Left lung (tissue), 10 donors: ENCODE data around the gene VMAC. TPM values are rescaled to one million over a fixed set of nuclear protein-coding genes. Genes with fewer than 3 reads are reported as not detected.

Source experiments
- ATAC-seq: fragments of 200-7000 bp; cut with Tn5 transposase; one replicate; pipeline ENCODE4 v1.9.1; 2020; ENCODE audit warnings: moderate library complexity
- DNase-seq, 4 donors: peaks; one replicate each; pipeline ENCODE4 v3.0.0-alpha.2; 2013 to 2020
- H3K27ac ChIP-seq, 2 donors: fragments of 200-600 bp; sonication (generic) in 1 of 2; one replicate each; pipeline versions ENCODE4 v1.5.0 to v1.8.0; 2020 to 2021
- H3K27me3 ChIP-seq, 2 donors: fragments of 200-600 bp; sonication (generic) in 1 of 2; one replicate each; pipeline versions ENCODE4 v1.5.0 to v1.8.0; 2020 to 2021
- H3K36me3 ChIP-seq, 2 donors: fragments of 200-600 bp; sonication (generic) in 1 of 2; one replicate each; pipeline versions ENCODE4 v1.5.0 to v1.8.0; 2020 to 2021
- H3K4me1 ChIP-seq, 2 donors: fragments of 200-600 bp; one replicate each; pipeline ENCODE4 v1.8.0; 2021
- H3K4me3 ChIP-seq, 2 donors: fragments of 200-600 bp; sonication (generic) in 1 of 2; one replicate each; pipeline versions ENCODE4 v1.5.0 to v1.8.0; 2020 to 2021; ENCODE audit warnings: mild to moderate bottlenecking in 1 of 2
- H3K9me3 ChIP-seq, 2 donors: fragments of 200-600 bp; sonication (generic) in 1 of 2; one replicate each; pipeline versions ENCODE4 v1.5.0 to v1.8.0; 2020 to 2021
- intact Hi-C, 2 donors: fragments of 100-400 bp; cut with DNase I; formaldehyde crosslinking; loops; one replicate each; pipeline versions ENCODE4 v1.11.2 to v1.14.2; 2022
- polyA plus RNA-seq, 6 donors: library from polyadenylated mRNA; unstranded; fragments of 120-200 nt; gene quantifications; one replicate each; pipeline ENCODE4 v1.2.1, GENCODE V29; 2013; ENCODE audit not compliant: insufficient read length in 6 of 6
- total RNA-seq, 2 donors: library from RNA; stranded (reverse); fragmentation: NEBNext Ultra II Directional; extraction: Animal tissue kit (Norgen Biotek cat#: 25700); gene quantifications; one replicate each; pipeline ENCODE4 v1.2.1, GENCODE V29; 2021
- TF ChIP-seq, protein P1 (sequence below), 2 donors: fragments of 200-600 bp; sonication (generic) in 1 of 2; IDR thresholded peaks; one replicate each; pipeline versions ENCODE4 v1.5.0 to v1.8.0; 2021; ENCODE audit warnings: antibody characterized with exemption in 2 of 2
- donor health status: DM: no; HTN: yes; CAD: no.
- donor health status: DM: no; HTN: no; CAD: no.

The VMAC gene
- total and polyA plus RNA-seq, 8 donors: 5.0 to 10.4 (median 8.5) TPM

DNA sequence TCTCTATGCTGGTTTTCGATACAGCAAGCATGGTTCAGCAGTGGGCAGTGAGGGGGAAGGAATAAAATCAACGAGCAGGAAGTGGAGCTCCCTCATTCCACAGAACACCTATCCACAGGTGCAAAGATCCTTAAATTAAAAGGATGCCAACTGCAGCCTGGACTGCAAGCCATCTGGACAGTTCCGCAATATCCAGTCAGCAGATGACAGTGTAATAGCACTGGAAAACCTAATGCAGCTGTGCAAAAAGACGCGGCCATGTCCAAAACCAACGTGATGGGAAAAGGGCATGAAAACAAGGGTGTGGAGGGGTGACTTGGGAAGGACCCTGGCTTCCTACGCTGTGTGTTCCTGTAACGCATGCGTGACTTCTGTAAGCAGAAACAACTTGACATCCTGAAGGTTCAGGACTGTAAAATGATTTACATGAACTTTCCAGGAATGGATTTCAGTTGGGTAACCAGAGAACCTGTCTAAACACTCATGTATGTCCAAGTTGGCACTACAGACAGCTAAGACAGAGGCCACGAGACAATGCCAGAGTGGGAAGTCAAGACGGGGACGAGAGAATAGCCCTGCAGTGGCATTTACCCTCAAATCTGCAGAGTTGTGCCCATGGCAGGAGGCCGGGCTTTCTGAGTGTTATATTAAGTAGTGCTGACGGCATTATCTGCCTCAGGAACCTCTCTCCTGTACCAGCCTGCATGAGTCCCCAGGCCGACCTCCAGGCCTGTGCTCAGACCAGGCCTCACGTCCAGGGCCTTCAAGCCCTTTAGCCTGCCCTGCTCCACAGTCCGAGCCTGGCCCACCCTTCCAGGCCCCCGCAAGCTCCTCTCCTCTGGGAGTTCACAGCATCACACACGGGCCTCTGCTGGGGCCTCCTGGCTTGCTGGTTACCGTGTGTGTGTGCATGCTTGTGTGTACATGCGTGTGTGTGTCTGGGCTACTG lies 35.9 kb downstream of the VMAC start:
- peaks cover 3 to 7% of the 10 kb centered on the region in 2 donors for H3K4me1 ChIP-seq
- DNase-seq (peak in 1 of 4 donors; percentile 40), ATAC-seq (no peak)
- peaks cover 0 to 59% of the 10 kb centered on the region in 2 donors for H3K36me3 ChIP-seq
- no peaks in the 10 kb centered on the region for H3K9me3 ChIP-seq
- H3K27me3 ChIP-seq: no peaks in the 10 kb centered on the region
- intact Hi-C loops: no loop called here
- no peak overlapping the region for H3K27ac ChIP-seq
- TF ChIP-seq, protein P1, sequence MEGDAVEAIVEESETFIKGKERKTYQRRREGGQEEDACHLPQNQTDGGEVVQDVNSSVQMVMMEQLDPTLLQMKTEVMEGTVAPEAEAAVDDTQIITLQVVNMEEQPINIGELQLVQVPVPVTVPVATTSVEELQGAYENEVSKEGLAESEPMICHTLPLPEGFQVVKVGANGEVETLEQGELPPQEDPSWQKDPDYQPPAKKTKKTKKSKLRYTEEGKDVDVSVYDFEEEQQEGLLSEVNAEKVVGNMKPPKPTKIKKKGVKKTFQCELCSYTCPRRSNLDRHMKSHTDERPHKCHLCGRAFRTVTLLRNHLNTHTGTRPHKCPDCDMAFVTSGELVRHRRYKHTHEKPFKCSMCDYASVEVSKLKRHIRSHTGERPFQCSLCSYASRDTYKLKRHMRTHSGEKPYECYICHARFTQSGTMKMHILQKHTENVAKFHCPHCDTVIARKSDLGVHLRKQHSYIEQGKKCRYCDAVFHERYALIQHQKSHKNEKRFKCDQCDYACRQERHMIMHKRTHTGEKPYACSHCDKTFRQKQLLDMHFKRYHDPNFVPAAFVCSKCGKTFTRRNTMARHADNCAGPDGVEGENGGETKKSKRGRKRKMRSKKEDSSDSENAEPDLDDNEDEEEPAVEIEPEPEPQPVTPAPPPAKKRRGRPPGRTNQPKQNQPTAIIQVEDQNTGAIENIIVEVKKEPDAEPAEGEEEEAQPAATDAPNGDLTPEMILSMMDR (IDR thresholded peaks at IDR 0.05): no peak
- no peak overlapping the region for H3K4me3 ChIP-seq

DNA sequence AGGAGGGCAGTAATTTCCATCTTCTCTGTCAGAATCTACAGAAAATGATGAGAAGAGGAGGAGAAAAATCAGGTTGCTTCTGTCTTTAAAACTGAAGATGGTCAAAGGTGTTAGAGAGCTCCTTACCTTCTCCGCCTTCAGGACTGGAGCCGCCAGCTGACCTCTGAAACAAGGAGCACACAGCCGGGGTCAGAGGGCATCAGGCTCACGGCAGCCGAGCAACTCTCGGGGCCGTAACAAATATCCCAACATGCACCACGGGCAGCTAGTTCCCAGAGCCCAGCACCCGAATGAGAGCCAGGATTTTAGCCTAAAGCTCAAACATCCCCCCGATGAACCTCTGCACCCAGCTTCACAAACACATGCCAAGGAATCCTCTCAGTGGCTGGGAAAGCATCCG lies 37.0 kb downstream of the VMAC start:
- H3K27ac ChIP-seq: no peak overlapping the region
- no peaks in the 10 kb centered on the region for H3K9me3 ChIP-seq
- no peaks in the 10 kb centered on the region for H3K27me3 ChIP-seq
- ATAC-seq: no peak
- no peak overlapping the region for H3K4me3 ChIP-seq
- peak in 1 of 4 donors; percentile 28 for DNase-seq
- intact Hi-C loops: no loop called here
- TF ChIP-seq, protein P1 (IDR thresholded peaks at IDR 0.05): no peak
- H3K36me3 ChIP-seq: peaks cover 0 to 47% of the 10 kb centered on the region in 2 donors
- H3K4me1 ChIP-seq: peaks cover under 1 to 14% of the 10 kb centered on the region in 2 donors

DNA sequence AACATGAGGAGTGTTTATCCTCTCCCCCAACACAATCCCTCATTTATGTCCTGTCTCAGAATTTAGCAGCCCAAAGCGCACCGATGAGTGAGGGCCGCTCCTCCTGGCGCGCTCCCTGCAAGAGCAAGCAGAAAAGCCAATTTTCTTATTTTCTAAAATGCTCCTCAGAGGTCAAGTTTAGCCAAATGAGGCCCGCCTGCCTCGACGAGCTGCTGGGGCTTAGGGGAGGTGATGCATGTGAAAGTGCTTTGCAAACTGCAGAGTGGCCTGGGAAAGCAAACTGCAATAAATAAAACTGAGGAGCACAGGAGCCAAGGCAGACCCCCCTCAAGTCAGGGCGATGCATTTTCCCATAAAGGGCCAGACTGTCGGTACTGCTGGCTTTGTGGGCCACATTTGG lies 38.4 kb downstream of the VMAC start:
- H3K27me3 ChIP-seq: no peaks in the 10 kb centered on the region
- no peak overlapping the region for H3K4me3 ChIP-seq
- TF ChIP-seq, protein P1 (IDR thresholded peaks at IDR 0.05): no peak
- peaks cover 9 to 27% of the 10 kb centered on the region in 2 donors for H3K4me1 ChIP-seq
- H3K9me3 ChIP-seq: no peaks in the 10 kb centered on the region
- no peak overlapping the region for H3K27ac ChIP-seq
- no peak for ATAC-seq
- peak in 1 of 4 donors; percentile 39 for DNase-seq
- intact Hi-C loops: no loop called here
- H3K36me3 ChIP-seq: peaks cover 0 to 36% of the 10 kb centered on the region in 2 donors

DNA sequence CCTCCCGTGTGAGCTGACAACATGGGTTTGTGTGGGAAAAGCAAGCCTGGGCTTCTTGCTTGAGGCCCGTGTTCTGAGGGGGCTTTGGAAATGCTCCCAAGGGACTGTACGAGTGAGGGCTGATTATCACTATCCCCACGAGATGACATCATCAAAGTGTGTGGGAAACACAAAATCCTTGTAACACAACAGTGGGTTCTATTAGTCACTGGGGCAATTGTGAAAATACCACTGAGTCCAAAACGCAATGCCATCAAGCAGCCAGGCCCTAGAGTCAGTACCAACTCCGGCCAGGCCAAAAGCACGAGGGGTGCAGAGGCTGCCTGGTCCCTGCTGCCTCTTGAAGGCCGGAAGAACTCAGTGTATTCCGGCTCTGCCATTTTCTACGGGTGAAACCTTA lies 39.0 kb downstream of the VMAC start:
- Histone ChIP-seq H3K4me1 (peaks cover 12 to 33% of the 10 kb centered on the region in 2 donors), H3K4me3 (no peak overlapping the region), H3K27ac (no peak overlapping the region), H3K27me3 (no peaks in the 10 kb centered on the region), H3K36me3 (peaks cover 0 to 30% of the 10 kb centered on the region in 2 donors), H3K9me3 (no peaks in the 10 kb centered on the region)
- DNase-seq (no peak), ATAC-seq (no peak)
- TF ChIP-seq, protein P1 (IDR thresholded peaks at IDR 0.05): no peak
- intact Hi-C loops: no loop called here

DNA sequence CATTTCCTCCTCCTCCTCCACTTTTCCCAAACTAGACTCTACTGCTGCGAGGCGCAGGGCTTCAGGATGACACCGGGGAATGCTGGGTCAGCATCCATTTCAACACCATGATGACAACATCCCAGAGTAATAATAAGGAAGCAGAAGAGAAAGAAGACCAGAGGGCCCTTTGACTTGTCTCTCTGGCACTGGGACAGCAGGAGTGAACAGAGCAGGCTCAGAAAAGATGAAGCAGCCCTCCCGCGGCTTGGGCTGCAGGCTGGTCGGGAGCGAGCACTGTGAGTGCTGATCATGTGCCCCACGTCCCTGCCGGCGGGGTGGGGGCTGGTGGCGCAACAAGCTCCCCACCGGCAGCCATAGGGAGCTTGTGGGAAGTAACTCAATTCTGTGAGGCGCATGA lies 42.8 kb downstream of the VMAC start:
- peak overlapping the region; percentile 71 to 85 for H3K27ac ChIP-seq
- DNase-seq (peak in 3 of 4 donors; percentile 73 to 87 (median 82)), ATAC-seq (peak; percentile 53)
- H3K9me3 ChIP-seq: no peaks in the 10 kb centered on the region
- intact Hi-C loops: no loop called here
- no peak overlapping the region for H3K4me3 ChIP-seq
- no peaks in the 10 kb centered on the region for H3K27me3 ChIP-seq
- TF ChIP-seq, protein P1 (IDR thresholded peaks at IDR 0.05): no peak
- peaks cover 31 to 65% of the 10 kb centered on the region in 2 donors for H3K4me1 ChIP-seq
- peaks cover 0 to 14% of the 10 kb centered on the region in 2 donors for H3K36me3 ChIP-seq
